ACHN (cell line): Measurements from ENCODE around the gene DKK1.
A peak's percentile ranks its signal among the peaks of the same experiment; 100 is the strongest.

Source experiments
- DNase-seq: peaks from one replicate; pipeline ENCODE4 v3.0.0-alpha.2; 2015
- in situ Hi-C: cut with HindIII; loops from 2 replicates; pipeline ENCODE4 v1.10.0; 2017; ENCODE audit warnings: low sequenced_read_pairs, low pct_ligation_motif_present, low pct_unique_long_range_greater_than_20kb

DKK1 gene, protein sequence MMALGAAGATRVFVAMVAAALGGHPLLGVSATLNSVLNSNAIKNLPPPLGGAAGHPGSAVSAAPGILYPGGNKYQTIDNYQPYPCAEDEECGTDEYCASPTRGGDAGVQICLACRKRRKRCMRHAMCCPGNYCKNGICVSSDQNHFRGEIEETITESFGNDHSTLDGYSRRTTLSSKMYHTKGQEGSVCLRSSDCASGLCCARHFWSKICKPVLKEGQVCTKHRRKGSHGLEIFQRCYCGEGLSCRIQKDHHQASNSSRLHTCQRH

DNA sequence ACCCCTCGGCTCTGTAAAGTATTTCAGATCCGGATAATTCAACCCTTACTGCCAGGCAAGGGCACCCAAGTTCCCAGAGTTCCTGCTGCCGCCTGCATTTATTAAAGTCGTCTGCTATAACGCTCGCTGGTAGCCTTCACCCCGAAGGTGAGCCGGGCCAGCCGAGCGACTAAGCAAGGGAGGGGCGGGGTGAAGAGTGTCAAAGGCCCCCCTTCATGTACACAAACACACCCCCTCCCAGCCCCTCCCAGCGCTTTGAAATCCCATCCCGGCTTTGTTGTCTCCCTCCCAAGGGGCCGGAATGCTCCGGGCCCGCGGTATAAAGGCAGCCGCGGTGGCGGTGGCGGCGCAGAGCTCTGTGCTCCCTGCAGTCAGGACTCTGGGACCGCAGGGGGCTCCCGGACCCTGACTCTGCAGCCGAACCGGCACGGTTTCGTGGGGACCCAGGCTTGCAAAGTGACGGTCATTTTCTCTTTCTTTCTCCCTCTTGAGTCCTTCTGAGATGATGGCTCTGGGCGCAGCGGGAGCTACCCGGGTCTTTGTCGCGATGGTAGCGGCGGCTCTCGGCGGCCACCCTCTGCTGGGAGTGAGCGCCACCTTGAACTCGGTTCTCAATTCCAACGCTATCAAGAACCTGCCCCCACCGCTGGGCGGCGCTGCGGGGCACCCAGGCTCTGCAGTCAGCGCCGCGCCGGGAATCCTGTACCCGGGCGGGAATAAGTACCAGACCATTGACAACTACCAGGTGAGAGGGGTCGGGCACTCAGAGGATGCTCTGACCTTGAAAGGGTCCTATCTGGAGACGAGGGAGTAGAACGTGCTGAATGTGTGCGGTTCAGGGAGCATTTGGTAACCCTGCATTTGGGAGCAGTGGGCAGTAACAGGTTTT, at the start of gene DKK1:
TSS of gene DKK1 (plus strand) at position 349 of the 889 bp plus-strand sequence. CDS start at position 503, 154 bp downstream.
- in situ Hi-C loops: loop anchor here (25.0 kb wide), 1 partner anchor 248 kb away; no protein-coding TSS in a partner anchor
- DNase-seq: peak; percentile 23

DNA sequence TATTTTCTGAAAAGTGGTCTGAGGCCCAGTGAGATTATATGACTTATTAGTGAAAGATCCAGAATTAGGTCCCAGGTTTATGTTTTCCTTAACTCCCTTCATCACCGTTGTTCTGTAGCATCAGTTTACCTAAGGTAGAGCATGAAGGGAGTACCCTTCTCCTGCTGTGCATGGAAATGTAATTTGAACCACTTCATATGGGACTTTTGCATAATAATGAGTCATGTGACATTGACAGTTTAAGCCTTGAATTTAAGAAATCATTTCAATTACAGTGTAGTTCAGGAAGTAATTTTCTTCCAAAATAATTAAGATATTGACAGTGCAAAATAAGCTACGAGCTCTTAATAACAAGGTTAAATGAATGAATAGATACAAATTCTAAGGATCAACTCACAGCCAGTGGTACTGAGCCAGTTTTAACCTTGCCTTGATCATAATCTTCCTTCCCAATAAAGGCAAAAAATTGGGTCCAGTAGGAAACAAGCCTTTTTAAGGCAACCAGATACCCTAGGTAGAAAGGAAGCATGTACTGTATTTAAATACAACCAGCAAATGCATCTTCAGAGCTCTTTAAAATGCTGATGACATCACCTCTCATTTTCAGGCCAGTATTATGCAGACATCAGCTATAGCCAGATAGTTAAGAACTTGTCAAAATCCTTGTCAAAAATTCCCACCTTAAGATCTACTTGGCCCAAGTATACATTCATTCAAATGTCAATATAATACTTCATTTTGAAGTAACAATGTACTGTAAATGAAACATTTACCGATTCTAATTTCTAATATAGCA, 48.8 kb upstream of the DKK1 start:
- no peak for DNase-seq
- in situ Hi-C loops: no loop called here

DNA sequence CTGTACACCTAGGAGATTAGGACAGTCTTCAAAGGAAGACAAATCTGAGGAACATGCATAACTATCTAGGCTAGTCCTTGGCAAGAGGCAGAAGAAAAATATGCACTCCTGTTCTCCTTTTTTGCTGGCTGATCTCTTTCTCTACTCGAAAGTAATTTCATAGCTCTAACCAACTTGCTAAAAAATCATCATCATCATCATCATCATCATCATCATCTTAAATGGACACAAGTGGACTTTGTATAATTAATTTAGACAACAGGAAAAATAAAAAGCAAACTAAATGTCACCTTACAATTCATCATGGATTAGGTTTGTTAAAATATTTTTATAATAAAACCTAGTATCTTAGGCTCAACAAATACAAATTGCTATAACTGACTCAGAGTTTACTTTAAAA, 47.2 kb upstream of the DKK1 start:
- in situ Hi-C loops: no loop called here
- DNase-seq: no peak

DNA sequence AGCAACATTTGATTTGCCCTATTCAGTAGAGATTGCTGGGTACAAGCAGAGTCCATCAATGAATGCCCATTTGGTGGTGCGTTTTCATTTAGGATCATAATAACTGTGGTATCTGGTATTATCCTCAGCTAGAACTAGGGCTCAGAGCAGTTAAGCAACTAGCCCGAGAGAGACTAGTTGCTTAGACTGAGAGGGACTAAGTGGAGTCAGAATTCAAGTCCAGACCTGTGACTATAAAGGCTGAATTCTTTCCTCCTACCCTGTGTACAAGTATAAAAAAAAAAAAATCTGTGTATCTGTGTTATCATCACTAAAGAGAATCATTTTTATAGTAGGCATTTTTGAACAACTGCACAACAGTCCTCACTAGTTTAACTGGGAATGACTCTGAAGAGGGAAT, 45.3 kb upstream of the DKK1 start:
- no peak for DNase-seq
- in situ Hi-C loops: no loop called here

DNA sequence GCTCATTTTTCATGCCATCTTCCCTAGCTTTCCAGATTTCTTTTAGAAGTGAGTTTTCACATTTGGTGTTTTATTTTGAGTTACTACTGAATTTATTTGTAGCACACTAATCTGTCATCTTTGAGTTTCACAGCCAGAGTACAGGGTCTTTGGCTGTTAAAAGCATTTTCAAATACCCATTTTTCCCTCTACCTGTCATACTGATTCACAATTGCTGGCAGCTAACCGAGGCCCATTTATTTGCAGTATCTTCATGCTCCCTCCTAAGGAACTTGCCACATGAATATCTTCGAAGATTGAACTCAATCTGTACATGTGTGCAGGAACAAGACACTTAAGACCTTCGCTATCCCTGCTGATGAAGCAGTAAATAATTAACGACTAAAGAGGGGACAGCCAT, 44.8 kb upstream of the DKK1 start:
- in situ Hi-C loops: no loop called here
- DNase-seq: no peak

DNA sequence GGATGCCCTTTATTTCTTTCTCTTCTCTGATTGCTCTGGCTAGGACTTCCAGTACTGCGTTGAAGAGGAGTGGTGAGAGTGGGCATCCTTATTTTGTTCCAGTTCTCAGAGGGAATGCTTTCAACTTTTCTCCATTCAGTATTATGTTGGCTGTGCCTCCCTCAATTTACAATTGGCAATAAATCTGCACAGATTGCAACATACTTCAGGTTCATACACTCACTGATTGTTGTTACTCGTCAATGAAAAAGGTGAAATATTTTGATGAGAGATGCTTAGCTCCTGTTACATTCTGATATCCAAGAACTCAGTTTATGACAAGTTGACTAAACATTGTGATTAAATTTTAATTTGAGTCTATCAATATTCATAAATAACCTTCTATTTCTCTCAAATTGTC, 37.9 kb upstream of the DKK1 start:
- in situ Hi-C loops: no loop called here
- no peak for DNase-seq

DNA sequence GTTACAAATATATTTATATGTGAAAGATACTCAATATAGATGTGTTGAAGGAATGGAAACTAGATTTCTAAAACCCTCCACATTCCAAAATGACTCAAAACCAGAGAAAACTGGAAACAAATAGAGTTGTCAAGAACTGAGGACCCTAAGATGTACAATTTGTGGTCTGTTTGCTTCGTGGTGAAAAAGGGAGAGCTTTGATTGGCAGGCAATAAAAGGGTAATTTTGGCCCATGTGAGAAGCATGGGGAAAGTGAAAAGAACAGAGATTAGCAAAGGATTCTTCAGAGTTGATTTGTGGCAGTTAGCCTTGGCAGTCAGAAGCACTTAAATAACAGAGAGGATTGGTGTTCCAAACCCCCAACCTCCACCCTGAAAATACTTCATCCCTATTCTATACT, 37.1 kb upstream of the DKK1 start:
- in situ Hi-C loops: no loop called here
- DNase-seq: no peak

DNA sequence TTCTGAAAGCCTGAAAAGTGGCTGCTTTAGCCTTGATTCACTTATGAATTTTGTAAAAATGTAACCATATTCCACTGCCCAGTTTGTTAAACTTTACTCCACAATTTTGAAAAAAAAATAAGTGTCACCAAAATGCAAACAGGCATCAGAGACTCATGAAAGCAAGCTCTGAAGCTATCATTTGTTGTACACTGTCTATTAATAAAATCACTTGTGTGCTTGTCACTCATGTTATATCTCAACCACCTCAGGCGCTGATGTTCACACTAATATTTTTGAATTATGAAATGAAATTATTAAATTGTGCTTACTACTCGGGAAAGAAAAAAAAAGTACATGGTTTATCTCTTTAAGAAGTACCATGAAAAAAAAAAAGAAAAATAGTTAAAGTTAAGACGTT, 34.5 kb upstream of the DKK1 start:
- in situ Hi-C loops: no loop called here
- no peak for DNase-seq

DNA sequence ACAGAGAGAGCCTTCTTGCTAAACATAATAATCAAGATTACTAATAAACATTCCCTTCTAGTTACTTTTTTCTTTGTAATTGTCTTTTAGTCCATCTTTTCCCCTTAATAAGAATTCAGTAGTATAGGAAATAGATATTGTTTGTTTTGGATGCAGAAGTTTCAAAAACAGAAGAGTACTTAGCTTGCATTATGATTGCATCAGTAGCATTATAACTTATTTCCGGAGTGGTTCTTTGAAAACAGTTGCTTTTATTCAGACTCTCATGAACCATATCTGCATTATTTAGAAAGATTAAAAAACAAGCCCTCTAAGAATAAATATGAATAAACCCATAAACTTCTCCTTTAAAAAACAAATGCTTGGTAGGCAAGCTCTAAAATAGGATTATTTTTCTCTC, 34.0 kb upstream of the DKK1 start:
- in situ Hi-C loops: no loop called here
- no peak for DNase-seq

DNA sequence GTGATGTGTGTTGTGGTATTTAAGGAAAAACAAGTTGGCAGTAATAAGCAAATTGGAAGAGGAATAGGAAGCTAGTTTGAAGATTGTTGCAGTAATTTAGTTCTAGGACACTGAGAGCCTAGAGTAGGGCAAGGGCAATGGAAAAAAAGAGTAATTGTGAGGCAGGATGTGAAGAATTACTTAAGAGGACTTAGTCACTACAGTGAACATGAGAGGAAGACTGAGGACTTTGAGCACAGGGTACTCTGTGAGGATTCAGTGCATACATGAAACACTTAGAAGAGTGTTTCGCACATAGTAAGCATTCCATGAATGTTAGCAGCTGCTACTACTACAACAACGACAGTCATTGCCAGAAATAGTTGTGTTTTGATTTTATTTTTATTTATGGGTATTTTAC, 30.9 kb upstream of the DKK1 start:
- in situ Hi-C loops: no loop called here
- no peak for DNase-seq

DNA sequence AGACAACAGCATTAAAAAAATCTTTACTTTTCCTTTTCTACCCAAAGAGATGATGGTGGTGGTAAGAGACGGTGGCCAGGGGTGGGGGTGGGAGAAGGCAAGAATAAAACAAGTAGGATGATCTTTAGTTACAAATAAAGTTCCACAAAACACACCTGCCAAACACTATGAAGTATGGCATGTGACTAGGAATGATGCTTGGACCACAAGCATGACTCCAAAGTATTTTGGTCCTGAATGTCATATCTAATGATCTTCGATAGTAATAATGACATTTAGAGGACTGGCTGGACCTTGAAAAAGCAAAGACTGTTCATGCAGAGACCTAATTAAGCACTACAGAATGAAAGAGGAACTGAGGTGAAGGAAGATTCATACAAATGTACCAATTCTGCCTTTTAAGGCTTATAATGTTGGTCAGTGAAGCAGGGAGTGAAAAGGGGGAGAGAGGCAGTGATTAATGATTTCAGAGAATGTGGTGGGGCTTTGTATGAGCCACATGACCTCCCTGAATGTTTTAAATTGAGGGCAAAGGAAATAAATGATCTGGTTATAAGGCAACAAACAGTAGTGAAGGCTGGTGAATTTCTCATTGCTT, 29.6 kb upstream of the DKK1 start:
- in situ Hi-C loops: no loop called here
- no peak for DNase-seq

DNA sequence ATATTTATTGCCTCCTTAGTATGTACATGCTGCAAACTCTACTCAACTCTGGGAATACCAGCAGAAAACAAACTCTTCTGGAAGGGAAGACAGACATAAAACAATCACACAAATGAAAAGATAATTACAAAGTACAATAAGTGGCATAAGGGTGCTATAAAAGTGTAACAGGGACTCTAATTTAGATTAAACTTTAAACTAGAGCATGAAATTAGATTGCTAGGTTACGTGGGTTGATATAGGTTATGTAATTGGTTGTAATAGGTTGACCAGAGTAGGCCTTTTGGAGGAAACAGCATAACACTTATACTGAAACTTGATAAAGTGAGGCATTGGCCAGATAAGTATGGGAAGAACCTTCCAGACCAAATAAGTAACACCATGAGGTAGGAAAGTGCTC, 26.2 kb upstream of the DKK1 start:
- in situ Hi-C loops: no loop called here
- no peak for DNase-seq

DNA sequence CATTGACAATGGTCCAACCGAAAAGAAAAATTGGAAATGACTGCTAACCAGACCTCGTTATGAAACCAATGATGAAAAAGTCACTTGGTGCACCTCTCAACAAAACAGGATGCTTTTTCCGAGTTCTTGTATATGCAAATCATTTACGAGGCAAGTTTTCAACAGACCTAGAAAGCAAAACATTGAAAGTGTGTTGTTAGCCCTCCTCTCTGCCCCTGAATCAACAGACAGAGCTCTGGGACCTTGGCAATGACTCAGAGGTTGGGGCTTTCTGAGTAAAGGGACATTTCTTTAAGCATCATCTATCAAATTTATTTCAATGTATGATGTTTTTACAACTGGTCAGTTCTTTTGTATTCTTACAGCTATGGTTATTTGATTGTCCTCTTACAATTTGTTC, 16.3 kb upstream of the DKK1 start:
- in situ Hi-C loops: no loop called here
- no peak for DNase-seq

DNA sequence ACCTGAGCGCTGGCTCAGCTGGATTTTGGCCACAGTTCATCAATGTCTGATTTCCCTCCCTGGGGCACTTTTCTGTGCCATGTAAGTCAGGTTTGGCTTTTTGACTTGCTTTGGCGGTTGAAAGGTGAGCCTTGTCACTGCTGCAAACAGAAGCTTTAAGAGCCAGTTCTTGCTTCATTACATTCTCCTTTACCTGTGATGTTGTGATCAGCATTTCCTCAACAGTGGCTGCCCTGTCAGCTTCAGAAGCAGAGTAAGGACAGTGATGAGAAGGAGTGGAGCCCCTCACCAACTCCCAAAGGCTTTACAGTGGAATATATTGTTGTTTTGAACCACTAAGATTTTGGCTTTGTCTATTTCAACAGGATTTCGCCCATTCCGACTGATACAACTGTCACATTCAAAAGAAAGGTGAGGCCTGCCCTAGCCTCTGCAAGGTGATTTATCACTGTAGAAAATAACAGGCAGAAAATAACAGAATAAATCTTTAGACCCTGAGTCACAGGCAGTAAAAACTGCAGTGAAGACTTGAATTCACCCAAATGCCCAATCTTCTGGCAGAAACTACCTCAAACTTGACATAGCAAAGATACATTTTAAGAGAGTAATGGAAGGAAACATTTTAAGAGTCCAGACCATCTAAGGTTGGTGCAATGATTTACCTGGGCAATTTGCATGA, 13.3 kb upstream of the DKK1 start:
- in situ Hi-C loops: loop anchor here (25.0 kb wide), 1 partner anchor 262 kb away; no protein-coding TSS in a partner anchor
- DNase-seq: no peak

DNA sequence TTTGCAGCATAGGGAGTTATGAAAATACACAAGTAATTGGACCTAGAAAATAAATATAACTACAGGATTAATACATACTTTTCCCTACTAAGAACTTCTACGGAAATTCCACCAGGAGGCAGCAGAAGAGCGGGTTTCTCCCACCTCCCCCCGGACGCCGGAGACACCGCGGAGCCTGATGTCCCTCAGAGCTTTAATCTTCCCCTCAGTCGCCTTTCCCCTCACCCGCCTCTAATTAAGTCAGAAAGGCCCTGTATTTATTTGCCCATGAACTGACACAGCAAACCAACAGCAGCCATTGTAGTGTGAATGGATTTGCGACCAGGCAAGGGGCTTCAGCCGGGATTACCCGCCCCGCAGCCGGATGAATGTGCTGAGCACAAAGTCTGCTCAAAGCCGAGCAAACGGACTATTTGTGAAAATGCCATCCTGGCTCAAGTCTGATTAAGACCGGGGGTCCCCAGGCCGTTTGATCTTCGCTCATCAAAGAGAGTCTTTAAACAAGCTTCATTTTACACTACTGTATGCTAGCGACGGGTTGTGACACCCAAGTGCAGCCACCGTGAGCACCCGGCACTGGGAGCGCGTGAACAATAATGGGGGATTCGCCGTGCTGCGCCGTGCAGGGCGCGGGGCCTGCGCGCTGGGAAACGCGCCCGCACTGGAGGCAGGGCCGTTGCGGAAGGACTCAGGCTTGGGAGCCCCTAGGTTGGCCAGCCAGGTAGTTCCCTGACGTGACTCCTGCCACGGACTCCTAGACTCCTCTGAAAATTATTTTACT, 5.6 kb upstream of the DKK1 start:
- in situ Hi-C loops: loop anchor here (25.0 kb wide), 1 partner anchor 254 kb away; no protein-coding TSS in a partner anchor
- DNase-seq: peak; percentile 47

DNA sequence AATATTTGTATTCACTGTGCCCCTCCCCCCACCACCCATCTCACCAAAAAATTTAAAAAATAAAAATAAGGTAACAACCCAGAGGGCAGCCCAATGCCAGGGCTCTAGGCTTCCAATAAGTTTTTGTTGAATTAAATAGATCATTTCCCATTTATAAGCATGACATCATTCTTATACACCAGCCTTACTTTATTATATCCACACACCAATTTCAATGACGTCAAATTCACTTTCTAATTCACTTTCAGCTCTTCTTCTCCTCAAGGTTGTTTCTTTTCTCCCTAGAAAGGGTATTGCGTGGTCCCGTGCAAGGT, 1.2 kb upstream of the DKK1 start:
- in situ Hi-C loops: loop anchor here (25.0 kb wide), 1 partner anchor 249 kb away; no protein-coding TSS in a partner anchor

DNA sequence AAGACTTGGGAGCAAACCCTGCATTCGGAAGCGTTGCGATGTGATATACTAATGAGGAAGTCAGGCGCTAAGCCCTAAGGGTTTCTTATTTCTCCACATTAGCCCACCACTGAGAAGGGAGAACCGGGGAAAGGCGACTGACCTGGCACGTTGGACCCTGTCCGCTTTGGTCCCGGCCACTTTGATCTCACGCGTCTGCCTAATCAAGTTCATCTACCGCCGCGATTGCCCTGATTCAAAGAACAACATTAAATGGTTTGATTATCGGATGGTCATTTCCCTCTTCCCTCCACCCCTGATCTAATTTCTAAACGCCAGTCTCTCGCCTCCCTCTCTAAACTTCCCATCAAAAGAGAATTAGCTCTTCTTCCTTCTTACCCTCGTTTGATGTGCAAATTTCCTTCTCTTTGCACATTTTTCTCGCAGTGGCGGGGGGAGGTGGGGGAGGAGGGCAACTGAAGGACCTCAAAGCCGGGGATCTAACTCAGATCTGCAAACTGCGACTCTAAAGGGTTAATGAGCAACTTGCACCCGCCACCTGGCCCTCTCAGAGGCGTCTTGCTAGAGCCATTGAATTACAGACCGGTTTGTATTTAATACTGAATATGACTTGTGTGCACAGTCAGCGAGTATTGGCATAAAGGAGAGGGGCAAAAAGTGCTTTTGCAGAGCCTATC, 687 bp upstream of the DKK1 start:
- in situ Hi-C loops: loop anchor here (25.0 kb wide), 1 partner anchor 249 kb away; no protein-coding TSS in a partner anchor
- no peak for DNase-seq

More for the DNA sequence above, 1.2 kb upstream of the DKK1 start:
- no peak for DNase-seq
